SK-N-SH treated with all-trans-retinoic acid at 6 μM for 48 hours (cell line): Measurements from ENCODE around the gene PHF13.

ENCODE experiments used
- ATAC-seq: fragments of 200-7000 bp; cut with Tn5 transposase; 3 replicates; pipeline ENCODE4 v1.9.1; 2020; ENCODE audit warnings: mild to moderate bottlenecking, moderate library complexity
- ARNTL ChIP-seq: fragments of 450-650 bp; formaldehyde crosslinking; IDR thresholded peaks from 2 replicates; pipeline ENCODE4 v1.5.0; 2020; ENCODE audit warnings: low read depth, mild to moderate bottlenecking, moderate library complexity, borderline replicate concordance
- BACH2 ChIP-seq: fragments of 250-450 bp; sonication (Bioruptor Pico); IDR thresholded peaks from 2 replicates; pipeline ENCODE4 v1.9.0; 2021; ENCODE audit warnings: mild to moderate bottlenecking, borderline replicate concordance
- CREB5 ChIP-seq: fragments of 250-450 bp; sonication (Bioruptor Pico); IDR thresholded peaks from 2 replicates; pipeline ENCODE4 v1.5.1; 2020; ENCODE audit warnings: low read depth, mild to moderate bottlenecking, moderate library complexity
- CSDC2 ChIP-seq: fragments of 250-450 bp; sonication (Bioruptor Pico); IDR thresholded peaks from 2 replicates; pipeline ENCODE4 v1.5.0; 2020; ENCODE audit warnings: mild to moderate bottlenecking, moderate library complexity
- CSRNP3 ChIP-seq: fragments of 250-450 bp; sonication (Bioruptor Pico); IDR thresholded peaks from 2 replicates; pipeline ENCODE4 v1.5.1; 2021; ENCODE audit warnings: mild to moderate bottlenecking, moderate library complexity
- ESRRG ChIP-seq: fragments of 250-450 bp; sonication (Bioruptor Pico); IDR thresholded peaks from 2 replicates; pipeline ENCODE4 v1.6.1; 2021; ENCODE audit warnings: mild to moderate bottlenecking
- GLIS3 ChIP-seq: fragments of 250-450 bp; sonication (Bioruptor Pico); IDR thresholded peaks from 2 replicates; pipeline ENCODE4 v1.5.0; 2020; ENCODE audit warnings: mild to moderate bottlenecking, moderate library complexity
- ISL1 ChIP-seq: fragments of 250-450 bp; sonication (Bioruptor Pico); IDR thresholded peaks from 2 replicates; pipeline ENCODE4 v2.1.2; 2022; ENCODE audit warnings: mild to moderate bottlenecking, moderate library complexity
- OSR1 ChIP-seq: fragments of 250-450 bp; sonication (Bioruptor Pico); IDR thresholded peaks from 2 replicates; pipeline ENCODE4 v1.8.0; 2022; ENCODE audit warnings: moderate library complexity, mild to moderate bottlenecking, inconsistent platforms
- PATZ1 ChIP-seq: fragments of 250-450 bp; sonication (Bioruptor Pico); IDR thresholded peaks from 2 replicates; pipeline ENCODE4 v1.8.0; 2020; ENCODE audit warnings: mild to moderate bottlenecking, moderate library complexity, borderline replicate concordance
- POU6F1 ChIP-seq: fragments of 250-450 bp; sonication (Bioruptor Pico); IDR thresholded peaks from 2 replicates; pipeline ENCODE4 v1.8.0; 2021; ENCODE audit warnings: low read depth, mild to moderate bottlenecking, moderate library complexity, borderline replicate concordance
- PPARA ChIP-seq: fragments of 250-450 bp; sonication (Bioruptor Pico); IDR thresholded peaks from 2 replicates; pipeline ENCODE4 v1.5.0; 2020; ENCODE audit warnings: mild to moderate bottlenecking, borderline replicate concordance
- SNAI2 ChIP-seq: fragments of 250-450 bp; sonication (Bioruptor Pico); IDR thresholded peaks from 2 replicates; pipeline ENCODE4 v1.5.0; 2020; ENCODE audit warnings: mild to moderate bottlenecking, moderate library complexity
- TCF4 ChIP-seq: fragments of 250-450 bp; sonication (Bioruptor Pico); IDR thresholded peaks from 2 replicates; pipeline ENCODE4 v1.8.0; 2021; ENCODE audit warnings: mild to moderate bottlenecking, moderate library complexity, borderline replicate concordance
- TOX ChIP-seq: fragments of 250-450 bp; sonication (Bioruptor Pico); IDR thresholded peaks from 2 replicates; pipeline ENCODE4 v1.8.0; 2021; ENCODE audit warnings: mild to moderate bottlenecking, moderate library complexity, borderline replicate concordance
- ZC3H10 ChIP-seq: fragments of 250-450 bp; sonication (Bioruptor Pico); IDR thresholded peaks from 2 replicates; pipeline ENCODE4 v1.5.1; 2021; ENCODE audit warnings: mild to moderate bottlenecking, moderate library complexity
- ZFP3 ChIP-seq: fragments of 250-450 bp; sonication (Bioruptor Pico); IDR thresholded peaks from 2 replicates; pipeline ENCODE4 v1.5.0; 2020; ENCODE audit warnings: mild to moderate bottlenecking, moderate library complexity
- ZFP30 ChIP-seq: fragments of 450-650 bp; formaldehyde crosslinking; IDR thresholded peaks from 2 replicates; pipeline ENCODE4 v1.5.0; 2022; ENCODE audit warnings: mild to moderate bottlenecking, moderate library complexity
- ZNF565 ChIP-seq: fragments of 450-650 bp; formaldehyde crosslinking; conservative IDR thresholded peaks from 2 replicates; pipeline ENCODE4 v1.5.0; 2020; ENCODE audit warnings: low read depth, mild to moderate bottlenecking, moderate library complexity
- ZNF8 ChIP-seq: fragments of 450-650 bp; formaldehyde crosslinking; IDR thresholded peaks from 2 replicates; pipeline ENCODE4 v1.5.0; 2020; ENCODE audit warnings: mild to moderate bottlenecking, moderate library complexity

Gene PHF13

GRCh38 chr1:6592865-6593593, 20.5 kb upstream of the PHF13 start:
- ATAC-seq, result no peak
- TF ChIP-seq BACH2 (CRISPR knock-in tag) (no peak), ZC3H10 (no peak), ZNF8 (no peak), PATZ1 (CRISPR knock-in tag) (no peak), OSR1 (CRISPR knock-in tag) (no peak), PPARA (no peak), POU6F1 (CRISPR knock-in tag) (no peak), ESRRG (CRISPR knock-in tag) (no peak), ZNF565 (CRISPR knock-in tag) (no peak), CSDC2 (CRISPR knock-in tag) (no peak), CREB5 (CRISPR knock-in tag) (no peak), ARNTL (CRISPR knock-in tag) (no peak), ISL1 (CRISPR knock-in tag) (no peak), GLIS3 (CRISPR knock-in tag) (no peak), TOX (no peak)

- ATAC-seq, result no peak
Measured at GRCh38 chr1:6593810-6594209, 19.7 kb upstream of the PHF13 start.

More at GRCh38 chr1:6593810-6594209, 19.7 kb upstream of the PHF13 start:
- no peak for TF ChIP-seq TCF4 (CRISPR knock-in tag)
- no peak for TF ChIP-seq ESRRG (CRISPR knock-in tag)
- no peak for TF ChIP-seq CSRNP3
- no peak for TF ChIP-seq ZNF565 (CRISPR knock-in tag)
- no peak for TF ChIP-seq ARNTL (CRISPR knock-in tag)
- TF ChIP-seq PPARA, result no peak
- TF ChIP-seq SNAI2 (CRISPR knock-in tag), result no peak
- no peak for TF ChIP-seq CREB5 (CRISPR knock-in tag)
- no peak for TF ChIP-seq ZFP30
- no peak for TF ChIP-seq ZFP3 (CRISPR knock-in tag)
- no peak for TF ChIP-seq OSR1 (CRISPR knock-in tag)
- TF ChIP-seq BACH2 (CRISPR knock-in tag), result no peak
